ENCODE data around the gene CCDC12. TPM values are rescaled to one million over a fixed set of nuclear protein-coding genes. Genes with fewer than 3 reads are reported as not detected.

Gene CCDC12
- total RNA-seq, 4 donors from 2014 or later = 36.9 to 59.4 (median 50.2) TPM

DNA sequence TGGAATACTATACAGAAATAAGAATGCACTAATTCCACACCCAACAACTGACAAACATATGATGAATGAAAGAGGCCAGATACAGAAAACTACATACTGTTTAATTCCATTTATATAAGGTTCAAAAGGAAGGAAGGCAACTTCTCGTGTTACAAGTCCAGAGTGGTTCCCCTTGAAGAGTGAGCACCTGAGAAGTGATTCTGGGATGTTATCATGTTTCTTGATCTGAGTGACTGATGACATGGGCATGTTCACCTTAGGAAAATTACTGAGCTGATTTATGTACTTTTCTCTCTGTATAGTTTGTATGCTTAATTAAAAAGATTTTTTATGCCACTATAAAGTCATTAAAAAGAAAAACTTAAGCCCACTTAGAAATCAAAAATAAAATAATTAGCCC, 13.6 kb downstream of the CCDC12 start:
- Histone ChIP-seq H3K4me3 (no peak overlapping the region), H3K36me3 (peaks cover 0 to 14% (median 0%) of the 10 kb centered on the region in 3 donors), H3K9me3 (no peaks in the 10 kb centered on the region), H3K4me1 (peaks cover 0 to 70% (median 45%) of the 10 kb centered on the region in 4 donors), H3K27ac (no peak overlapping the region), H3K27me3 (no peaks in the 10 kb centered on the region)
- TF ChIP-seq, protein P1, sequence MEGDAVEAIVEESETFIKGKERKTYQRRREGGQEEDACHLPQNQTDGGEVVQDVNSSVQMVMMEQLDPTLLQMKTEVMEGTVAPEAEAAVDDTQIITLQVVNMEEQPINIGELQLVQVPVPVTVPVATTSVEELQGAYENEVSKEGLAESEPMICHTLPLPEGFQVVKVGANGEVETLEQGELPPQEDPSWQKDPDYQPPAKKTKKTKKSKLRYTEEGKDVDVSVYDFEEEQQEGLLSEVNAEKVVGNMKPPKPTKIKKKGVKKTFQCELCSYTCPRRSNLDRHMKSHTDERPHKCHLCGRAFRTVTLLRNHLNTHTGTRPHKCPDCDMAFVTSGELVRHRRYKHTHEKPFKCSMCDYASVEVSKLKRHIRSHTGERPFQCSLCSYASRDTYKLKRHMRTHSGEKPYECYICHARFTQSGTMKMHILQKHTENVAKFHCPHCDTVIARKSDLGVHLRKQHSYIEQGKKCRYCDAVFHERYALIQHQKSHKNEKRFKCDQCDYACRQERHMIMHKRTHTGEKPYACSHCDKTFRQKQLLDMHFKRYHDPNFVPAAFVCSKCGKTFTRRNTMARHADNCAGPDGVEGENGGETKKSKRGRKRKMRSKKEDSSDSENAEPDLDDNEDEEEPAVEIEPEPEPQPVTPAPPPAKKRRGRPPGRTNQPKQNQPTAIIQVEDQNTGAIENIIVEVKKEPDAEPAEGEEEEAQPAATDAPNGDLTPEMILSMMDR (IDR thresholded peaks at IDR 0.05) = no peak
- no peak for TF ChIP-seq POLR2A (IDR thresholded peaks at IDR 0.05)
- no peak for DNase-seq (ENCODE audit: low spot score in 2 of 2)
- 83 to 91% methylated on average over 1 of the region's 1 CpG for WGBS, 2 donors

DNA sequence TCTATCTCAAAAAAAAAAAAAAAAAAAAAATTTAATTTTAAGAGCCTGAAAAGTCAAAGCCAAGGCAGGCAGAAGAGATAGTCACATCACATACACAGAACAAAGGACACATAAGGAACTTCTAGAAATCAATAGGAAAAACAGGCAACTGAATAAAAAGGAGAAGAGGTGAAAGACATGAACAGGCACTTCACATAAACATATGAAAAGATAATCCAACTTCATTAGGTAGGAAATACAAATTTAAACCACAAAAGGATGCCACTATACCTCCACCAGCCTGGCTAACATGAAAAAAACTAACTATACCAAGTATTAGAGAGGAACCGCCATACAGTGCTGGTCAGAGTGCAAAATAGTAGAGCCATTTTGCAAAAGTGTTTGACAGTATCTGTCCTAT, 14.1 kb downstream of the CCDC12 start:
- H3K9me3 ChIP-seq = no peaks in the 10 kb centered on the region
- no peak for DNase-seq (ENCODE audit: low spot score in 2 of 2)
- H3K36me3 ChIP-seq = peaks cover 0 to 14% (median 0%) of the 10 kb centered on the region in 3 donors
- WGBS, 2 donors = 95 to 100% methylated on average over 1 of the region's 1 CpG
- H3K27ac ChIP-seq = no peak overlapping the region
- TF ChIP-seq, protein P1 (IDR thresholded peaks at IDR 0.05) = no peak
- TF ChIP-seq EP300 (IDR thresholded peaks at IDR 0.05) = no peak
- TF ChIP-seq POLR2A (IDR thresholded peaks at IDR 0.05) = no peak
- no peak overlapping the region for H3K4me3 ChIP-seq
- H3K27me3 ChIP-seq = no peaks in the 10 kb centered on the region
- H3K4me1 ChIP-seq = peaks cover 0 to 70% (median 44%) of the 10 kb centered on the region in 4 donors

DNA sequence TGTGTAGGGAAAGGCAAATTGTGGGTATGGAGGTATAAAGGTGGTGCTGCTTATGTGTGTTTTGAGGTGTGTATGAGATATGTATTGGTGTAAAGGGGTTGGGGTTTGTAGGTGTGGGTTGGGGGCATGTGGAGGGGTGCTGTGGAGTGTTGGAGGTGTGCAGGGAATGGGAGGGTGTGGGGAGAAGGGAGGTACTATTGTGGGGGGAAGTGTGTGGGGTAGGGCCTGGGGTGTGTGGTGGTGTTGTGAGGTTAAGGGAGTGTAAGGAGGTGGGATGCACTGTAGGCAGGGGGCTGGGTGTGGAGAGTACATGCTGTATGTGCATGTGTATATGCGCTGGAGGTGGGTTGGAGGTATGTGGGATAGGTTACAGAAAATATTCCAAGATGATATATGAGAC, 15.7 kb downstream of the CCDC12 start:
- Histone ChIP-seq H3K36me3 (peaks cover 0 to 13% (median 0%) of the 10 kb centered on the region in 3 donors), H3K27ac (peak overlapping the region in 3 of 4 donors; percentile 2 to 40 (median 23)), H3K9me3 (no peaks in the 10 kb centered on the region), H3K4me3 (no peak overlapping the region), H3K4me1 (peaks cover 0 to 71% (median 50%) of the 10 kb centered on the region in 4 donors), H3K27me3 (no peaks in the 10 kb centered on the region)
- WGBS, 2 donors = 93% methylated on average over 1 of the region's 1 CpG
- DNase-seq (ENCODE audit: low spot score in 2 of 2) = no peak
- no peak for TF ChIP-seq EP300 (IDR thresholded peaks at IDR 0.05)
- no peak for TF ChIP-seq POLR2A (IDR thresholded peaks at IDR 0.05)
- TF ChIP-seq, protein P1 (IDR thresholded peaks at IDR 0.05) = no peak

DNA sequence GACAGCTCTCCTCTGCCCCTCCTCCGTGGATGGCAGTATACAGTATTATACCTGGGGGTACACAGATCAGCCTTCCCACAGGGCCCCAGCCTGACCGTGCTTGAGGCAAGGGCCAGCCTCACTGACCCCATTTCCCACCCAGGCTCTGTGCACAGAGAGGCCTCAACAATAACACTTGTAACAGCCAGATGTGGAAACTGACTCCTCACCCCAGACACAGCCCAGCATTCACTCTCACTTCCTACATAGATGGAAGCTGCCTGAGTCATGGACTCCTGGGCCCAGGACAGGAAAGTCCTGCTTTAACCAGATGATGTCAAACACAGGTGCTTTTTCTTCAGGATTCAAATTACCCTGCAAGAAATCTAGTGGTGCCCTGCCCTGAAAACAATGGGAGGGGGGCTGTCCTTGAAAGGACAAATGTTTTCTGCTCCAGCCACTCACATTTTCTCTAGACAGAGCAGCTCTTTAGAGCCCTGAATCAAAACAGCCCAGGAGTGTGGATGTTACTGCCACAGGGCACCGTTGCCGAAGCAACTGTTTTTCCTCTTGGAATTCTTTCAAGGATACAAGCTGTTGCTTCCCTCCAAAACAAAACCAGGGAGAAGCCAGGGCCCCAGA, 16.4 kb downstream of the CCDC12 start:
- no peak for TF ChIP-seq POLR2A (IDR thresholded peaks at IDR 0.05)
- no peak for TF ChIP-seq EP300 (IDR thresholded peaks at IDR 0.05)
- TF ChIP-seq, protein P1 (IDR thresholded peaks at IDR 0.05) = no peak
- 25 to 29% methylated on average over 4 of the region's 4 CpGs for WGBS, 2 donors
- peaks cover 0 to 8% (median 0%) of the 10 kb centered on the region in 3 donors for H3K36me3 ChIP-seq
- no peak overlapping the region for H3K4me3 ChIP-seq
- no peaks in the 10 kb centered on the region for H3K9me3 ChIP-seq
- peak overlapping the region in 3 of 4 donors; percentile 7 to 40 (median 23) for H3K27ac ChIP-seq
- DNase-seq (ENCODE audit: low spot score in 2 of 2) = no peak
- peaks cover 0 to 71% (median 49%) of the 10 kb centered on the region in 4 donors for H3K4me1 ChIP-seq
- H3K27me3 ChIP-seq = no peaks in the 10 kb centered on the region

DNA sequence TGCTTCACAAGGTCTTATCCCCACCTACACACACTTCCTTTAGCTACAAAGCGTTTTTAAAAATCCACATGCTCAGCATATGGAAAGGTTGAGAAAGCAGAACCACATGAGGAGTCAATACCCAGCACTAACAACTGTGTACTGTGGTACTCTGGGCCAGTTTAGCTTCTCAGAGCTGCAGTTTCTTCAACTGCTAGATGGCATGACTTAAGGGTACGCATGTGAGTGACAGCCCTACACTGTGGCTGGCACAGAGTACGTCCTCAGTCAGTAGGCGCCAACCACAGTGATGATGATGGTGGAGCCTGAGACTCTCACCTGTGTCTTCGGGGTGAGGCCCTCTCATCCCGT, 17.4 kb downstream of the CCDC12 start:
- Histone ChIP-seq H3K4me3 (no peak overlapping the region), H3K9me3 (no peaks in the 10 kb centered on the region), H3K27ac (peak overlapping the region in 2 of 4 donors; percentile 7 to 25), H3K36me3 (peaks cover 0 to 8% (median 0%) of the 10 kb centered on the region in 3 donors), H3K27me3 (no peaks in the 10 kb centered on the region), H3K4me1 (peaks cover 0 to 77% (median 50%) of the 10 kb centered on the region in 4 donors)
- DNase-seq (ENCODE audit: low spot score in 2 of 2) = no peak
- TF ChIP-seq POLR2A (IDR thresholded peaks at IDR 0.05) (no peak), EP300 (IDR thresholded peaks at IDR 0.05) (no peak)
- TF ChIP-seq, protein P1 (IDR thresholded peaks at IDR 0.05) = no peak
- WGBS, 2 donors = 83 to 87% methylated on average over 4 to 5 of the region's 6 CpGs
